ENCODE results near the gene PIK3R1.

DNA sequence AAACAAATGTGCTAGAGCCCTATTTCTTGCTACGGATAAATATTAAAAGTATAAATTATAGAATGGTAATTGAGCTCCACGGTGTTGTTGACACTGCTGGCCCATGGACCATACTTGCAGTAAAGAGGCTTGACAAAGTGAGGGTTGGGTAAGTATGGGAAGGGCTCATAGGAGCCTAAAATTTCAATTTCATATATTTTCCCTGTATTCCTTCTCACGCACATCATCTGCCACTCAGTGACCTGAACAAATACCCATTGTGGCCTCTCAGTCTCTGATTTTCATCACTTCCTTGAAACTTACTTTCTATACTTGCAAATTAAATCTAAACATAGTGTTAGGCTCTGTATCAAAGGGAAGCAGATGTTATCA is 116.5 kb downstream of the PIK3R1 start:
- no peak for TF ChIP-seq POLR2A (IDR thresholded peaks at IDR 0.05; ENCODE audit: low read depth, low read length)
- TF ChIP-seq TAF1 (IDR thresholded peaks at IDR 0.05; ENCODE audit: borderline replicate concordance, low read depth, low read length): no peak
- TF ChIP-seq POLR2AphosphoS5 (IDR thresholded peaks at IDR 0.05; ENCODE audit: low read depth, low read length): no peak

Data from GM12892 (cell line).